ENCODE results near the gene MRPL58. TPM values are rescaled to one million over a fixed set of nuclear protein-coding genes. Genes with fewer than 3 reads are reported as not detected.

The MRPL58 gene
- total RNA-seq, 1 donor from 2014 or later: 22.4 TPM

DNA sequence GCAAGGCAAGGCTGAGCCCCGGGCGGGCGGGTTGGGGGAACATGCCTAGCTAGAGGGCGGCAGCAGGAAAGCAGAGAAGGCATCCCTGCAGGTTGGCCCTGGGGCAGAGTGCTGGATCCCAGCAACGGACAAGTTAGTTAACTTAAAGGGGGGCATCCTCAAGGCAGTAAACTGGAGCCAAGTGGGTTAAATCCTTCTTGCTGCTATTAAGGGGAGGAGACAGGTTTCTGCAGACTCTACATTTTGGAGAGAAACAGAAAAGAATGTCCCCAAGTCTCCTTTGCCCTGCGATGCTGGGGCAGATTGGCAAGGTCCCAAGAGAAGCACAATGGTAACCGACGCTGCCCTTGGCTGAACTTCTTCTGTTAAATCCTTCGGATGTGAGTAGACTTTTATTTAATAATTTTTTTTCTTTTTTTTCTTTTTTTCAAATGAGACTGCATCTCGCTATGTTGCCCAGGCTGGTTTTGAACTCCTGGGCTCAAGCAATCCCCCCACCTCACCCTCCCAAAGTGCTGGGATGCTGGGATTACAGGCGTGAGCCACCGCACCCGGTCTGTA, 20.3 kb downstream of the MRPL58 start:
- no peaks in the 10 kb centered on the region for H3K9me3 ChIP-seq

DNA sequence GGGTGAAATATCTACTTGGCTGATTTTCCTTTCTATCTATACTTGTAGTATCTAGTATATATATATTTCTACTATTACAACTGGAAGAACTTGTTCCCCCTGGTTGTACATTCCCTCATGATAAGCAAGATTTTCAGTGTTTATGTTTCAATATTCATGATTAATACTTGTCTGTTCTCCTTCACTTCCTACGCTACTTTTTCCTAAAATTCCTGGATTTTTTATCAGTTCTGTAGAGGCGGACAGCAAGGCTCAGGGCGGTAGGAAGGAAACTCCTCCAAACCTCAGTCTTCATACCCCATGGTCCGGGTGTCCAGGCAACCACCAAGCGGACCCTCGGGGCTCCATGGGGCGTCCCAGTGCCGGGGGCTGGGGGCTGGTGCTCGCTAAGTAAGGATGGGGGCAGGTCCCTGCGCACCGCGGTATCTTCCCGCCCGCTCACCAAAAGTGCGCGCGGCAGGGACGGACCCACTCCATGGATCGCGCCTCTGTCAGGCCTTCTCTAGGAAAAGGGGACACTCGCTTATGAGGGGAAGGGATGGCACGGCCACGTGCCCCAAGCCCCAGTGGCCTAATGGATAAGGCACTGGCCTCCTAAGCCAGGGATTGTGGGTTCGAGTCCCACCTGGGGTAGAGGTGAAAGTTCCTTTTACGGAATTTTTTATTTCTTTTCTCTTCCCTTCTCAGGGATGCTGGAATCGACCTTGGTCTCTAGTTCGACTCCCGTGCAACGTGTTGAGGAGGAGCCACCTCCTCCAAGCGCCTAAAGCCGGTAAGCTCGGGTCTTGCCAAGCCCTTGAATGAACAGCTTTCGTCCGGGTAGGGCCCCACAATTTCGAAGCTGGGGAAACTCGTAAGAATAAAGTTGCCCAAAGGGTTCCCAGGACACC, 21.1 kb downstream of the MRPL58 start:
- Histone ChIP-seq H3K36me3 (peaks cover 9% of the 10 kb centered on the region), H3K9me3 (no peaks in the 10 kb centered on the region), H3K4me3 (peak overlapping the region; percentile 84), H3K27ac (peak overlapping the region; percentile 90), H3K4me1 (peaks cover 46% of the 10 kb centered on the region), H3K27me3 (ENCODE audit: low read depth) (no peaks in the 10 kb centered on the region)
- TF ChIP-seq CTCF (IDR thresholded peaks at IDR 0.05): no peak
- ATAC-seq: peak; percentile 82 to 84
- intact Hi-C loops (cut with DNase I): no loop called here
- DNase-seq: peak; percentile 88

More for the DNA sequence above, 20.3 kb downstream of the MRPL58 start:
- Histone ChIP-seq H3K27ac (peak overlapping the region; percentile 44), H3K4me3 (peak overlapping the region; percentile 84), H3K36me3 (peaks cover 1% of the 10 kb centered on the region), H3K4me1 (peaks cover 46% of the 10 kb centered on the region), H3K27me3 (ENCODE audit: low read depth) (no peaks in the 10 kb centered on the region)
- no peak for ATAC-seq
- intact Hi-C loops (cut with DNase I): no loop called here
- DNase-seq: peak; percentile 49
- no peak for TF ChIP-seq CTCF (IDR thresholded peaks at IDR 0.05)

DNA sequence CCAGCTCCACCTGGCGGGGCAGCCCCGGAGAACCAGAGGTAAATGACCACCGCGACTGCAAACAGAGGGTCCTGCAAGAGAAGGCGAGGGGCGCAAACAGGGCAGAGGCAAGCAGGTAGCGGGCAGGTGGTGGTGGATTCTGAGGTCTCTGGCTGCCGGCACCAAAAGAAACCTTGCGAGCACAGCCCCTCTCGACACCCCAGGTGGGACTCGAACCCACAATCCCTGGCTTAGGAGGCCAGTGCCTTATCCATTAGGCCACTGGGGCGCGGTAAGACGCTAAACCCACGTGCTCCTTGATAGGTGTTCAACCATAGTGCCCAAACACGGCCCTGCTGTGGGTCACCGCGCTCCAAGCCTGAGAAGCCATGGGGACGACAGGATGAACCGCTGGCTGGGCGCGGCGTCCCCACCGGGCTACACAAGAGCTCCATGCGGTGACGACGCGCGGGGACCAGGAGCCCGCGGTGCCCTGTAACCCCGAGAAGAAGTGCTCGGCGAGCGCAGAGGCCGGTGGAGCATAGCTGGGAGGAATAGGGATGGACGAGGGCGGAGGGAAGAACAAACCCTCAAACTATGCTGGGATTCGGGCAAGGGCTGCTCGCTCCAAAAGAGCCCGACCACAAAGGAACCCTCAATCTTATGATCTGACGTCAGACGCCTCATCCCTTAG, 21.9 kb downstream of the MRPL58 start:
- Histone ChIP-seq H3K27ac (peak overlapping the region; percentile 90), H3K4me1 (peaks cover 46% of the 10 kb centered on the region), H3K4me3 (peak overlapping the region; percentile 84), H3K27me3 (ENCODE audit: low read depth) (no peaks in the 10 kb centered on the region), H3K9me3 (no peaks in the 10 kb centered on the region), H3K36me3 (peaks cover 17% of the 10 kb centered on the region)
- DNase-seq: peak; percentile 89
- peak; percentile 88 for ATAC-seq
- TF ChIP-seq CTCF (IDR thresholded peaks at IDR 0.05): no peak
- intact Hi-C loops (cut with DNase I): no loop called here

- Histone ChIP-seq H3K4me3 (peak overlapping the region; percentile 15), H3K27me3 (ENCODE audit: low read depth) (no peaks in the 10 kb centered on the region), H3K4me1 (peaks cover 46% of the 10 kb centered on the region), H3K36me3 (peaks cover 41% of the 10 kb centered on the region), H3K27ac (peak overlapping the region; percentile 90), H3K9me3 (no peaks in the 10 kb centered on the region)
- DNase-seq (peak; percentile 81), ATAC-seq (peak; percentile 1 to 45)
- TF ChIP-seq CTCF (IDR thresholded peaks at IDR 0.05): no peak
- intact Hi-C loops (cut with DNase I): no loop called here
Measured at GRCh38 chr17:75036643-75037268, 24.3 kb downstream of the MRPL58 start.

GRCh38 chr17:75039238-75039637, 26.8 kb downstream of the MRPL58 start:
- Histone ChIP-seq H3K4me3 (no peak overlapping the region), H3K27ac (no peak overlapping the region), H3K36me3 (peaks cover 53% of the 10 kb centered on the region), H3K27me3 (ENCODE audit: low read depth) (no peaks in the 10 kb centered on the region), H3K9me3 (no peaks in the 10 kb centered on the region), H3K4me1 (peaks cover 26% of the 10 kb centered on the region)
- intact Hi-C loops (cut with DNase I): no loop called here
- no peak for ATAC-seq
- TF ChIP-seq CTCF (IDR thresholded peaks at IDR 0.05): no peak
- DNase-seq: no peak
